IMR-90 (cell line): Measurements from ENCODE around the gene TAPBP. TPM values are rescaled to one million over a fixed set of nuclear protein-coding genes. Genes with fewer than 3 reads are reported as not detected.
"Not testable (repeated sequence)": the region's sequence is repeated elsewhere in the genome, so short reads cannot be mapped to it uniquely, and the experiment has no call there.

Source experiments
- ATAC-seq: fragments of 200-7000 bp; cut with Tn5 transposase; 2 replicates; pipeline ENCODE4 v1.9.1; 2020; ENCODE audit warnings: low read depth, mild to moderate bottlenecking, moderate library complexity
- BruUV-seq: library from RNA; stranded (reverse); fragments of 400-500 nt; replicated peaks from 2 replicates; lab custom pipeline; 2021; lab: Mats Ljungman, UMichigan
- CTCF ChIA-PET: fragments of 300-600 bp; formaldehyde crosslinking; extraction: SDS; loops from one replicate; lab custom pipeline; 2021; ENCODE audit warnings: antibody characterized with exemption; lab: Yijun Ruan, JAX
- POLR2A ChIA-PET: fragments of 300-600 bp; sonication (Branson Sonifier 250); formaldehyde crosslinking; loops from one replicate; lab custom pipeline; 2022; ENCODE audit warnings: antibody characterized with exemption; ENCODE audit not compliant: unreplicated experiment; lab: Charles Lee
- DNase-seq: peaks from one replicate; pipeline ENCODE4 v3.0.0; 2013
- H2AFZ ChIP-seq: replicated peaks from 2 replicates; pipeline ENCODE3; 2013; ENCODE audit warnings: low read length, mild to moderate bottlenecking; ENCODE audit not compliant: poor library complexity
- H2AK5ac ChIP-seq: 2 replicates; pipeline ENCODE4 v1.6.1; 2013; ENCODE audit warnings: low read depth, low read length, inconsistent platforms
- H2AK9ac ChIP-seq: replicated peaks from 2 replicates; pipeline ENCODE3; 2013; ENCODE audit warnings: mild to moderate bottlenecking, low read depth, low read length, moderate library complexity; ENCODE audit not compliant: poor library complexity
- H2BK120ac ChIP-seq: 2 replicates; pipeline ENCODE4 v1.6.1; 2013; ENCODE audit warnings: low read depth, low read length, inconsistent platforms
- H2BK15ac ChIP-seq: 3 replicates; pipeline ENCODE4 v1.6.1; 2013; ENCODE audit warnings: low read depth, low read length, inconsistent platforms
- H2BK20ac ChIP-seq: 2 replicates; pipeline ENCODE4 v1.6.1; 2013; ENCODE audit warnings: low read depth, mild to moderate bottlenecking, inconsistent platforms, low read length, moderate library complexity
- H2BK5ac ChIP-seq: 2 replicates; pipeline ENCODE4 v1.6.1; 2013; ENCODE audit warnings: mild to moderate bottlenecking, low read depth, low read length, inconsistent platforms; ENCODE audit not compliant: poor library complexity, severe bottlenecking
- H3K14ac ChIP-seq: replicated peaks from 2 replicates; pipeline ENCODE4 v1.6.1; 2013; ENCODE audit warnings: low read depth, low read length, inconsistent platforms
- H3K18ac ChIP-seq: 2 replicates; pipeline ENCODE4 v1.6.1; 2013; ENCODE audit warnings: low read depth, low read length, control low read depth
- H3K23ac ChIP-seq: 2 replicates; pipeline ENCODE4 v1.6.1; 2013; ENCODE audit warnings: low read depth, low read length, inconsistent platforms
- H3K27ac ChIP-seq: 2 replicates; pipeline ENCODE4 v1.5.1; 2013; ENCODE audit warnings: mild to moderate bottlenecking, control low read depth, low read length; ENCODE audit not compliant: insufficient read depth
- H3K27me3 ChIP-seq: 2 replicates; pipeline ENCODE4 v1.6.1; 2013; ENCODE audit warnings: low read length; ENCODE audit not compliant: control insufficient read depth, insufficient read depth
- H3K36me3 ChIP-seq: 2 replicates; pipeline ENCODE4 v1.6.1; 2013; ENCODE audit warnings: low read length, mixed read lengths; ENCODE audit not compliant: control insufficient read depth, insufficient read depth
- H3K4ac ChIP-seq: 2 replicates; pipeline ENCODE4 v1.6.1; 2013; ENCODE audit warnings: low read depth, low read length, inconsistent platforms
- H3K4me1 ChIP-seq: 2 replicates; pipeline ENCODE4 v1.6.1; 2013; ENCODE audit warnings: low read length, mixed read lengths; ENCODE audit not compliant: control insufficient read depth, insufficient read depth
- H3K4me2 ChIP-seq: 2 replicates; pipeline ENCODE4 v1.6.1; 2013; ENCODE audit warnings: low read depth, mild to moderate bottlenecking, control low read depth, low read length, moderate library complexity
- H3K4me3 ChIP-seq: 2 replicates; pipeline ENCODE4 v1.5.1; 2013; ENCODE audit warnings: low read depth, mild to moderate bottlenecking, control low read depth, low read length, moderate library complexity; ENCODE audit not compliant: insufficient read depth
- H3K56ac ChIP-seq: 2 replicates; pipeline ENCODE4 v1.6.1; 2013; ENCODE audit warnings: low read length, inconsistent platforms; ENCODE audit not compliant: insufficient read depth; ENCODE audit errors: extremely low read depth
- H3K79me1 ChIP-seq, 2 experiments: 2 replicates each; pipeline ENCODE4 v1.6.1; 2013; ENCODE audit warnings: low read length in 2 of 2, inconsistent platforms in 1 of 2, low read depth in 1 of 2
- H3K9ac ChIP-seq: 2 replicates; pipeline ENCODE4 v1.6.1; 2013; ENCODE audit warnings: low read depth, low read length, control low read depth
- H3K9me1 ChIP-seq: 2 replicates; pipeline ENCODE4 v1.6.1; 2013; ENCODE audit warnings: low read length, inconsistent platforms; ENCODE audit not compliant: insufficient read depth
- H3K9me3 ChIP-seq: 2 replicates; pipeline ENCODE4 v1.6.1; 2013; ENCODE audit warnings: low read length; ENCODE audit not compliant: control insufficient read depth, insufficient read depth
- H4K20me1 ChIP-seq: 2 replicates; pipeline ENCODE4 v1.6.1; 2013; ENCODE audit warnings: low read length, inconsistent platforms; ENCODE audit not compliant: insufficient read depth
- H4K5ac ChIP-seq: 2 replicates; pipeline ENCODE4 v1.6.1; 2013; ENCODE audit warnings: mild to moderate bottlenecking, low read depth, low read length, control low read depth
- H4K8ac ChIP-seq, 2 experiments: 2 replicates each; pipeline ENCODE4 v1.6.1; 2013; ENCODE audit warnings: low read depth in 2 of 2, low read length in 2 of 2, control low read depth in 1 of 2, inconsistent platforms in 1 of 2
- H4K91ac ChIP-seq: 2 replicates; pipeline ENCODE4 v1.6.1; 2013; ENCODE audit warnings: low read depth, low read length, inconsistent platforms; ENCODE audit not compliant: insufficient read depth
- WGBS, 2 experiments: methylation state at CpG; one replicate each; pipeline versions ENCODE4 v1.1.5 to v1.1.7; 2013; ENCODE audit warnings: missing lambda C conversion rate in 2 of 2; ENCODE audit not compliant: insufficient read length in 1 of 2; ENCODE audit errors: extremely low coverage in 2 of 2; 5-methylcytosine and 5-hydroxymethylcytosine counted together
- dilution Hi-C: fragments of 300-500 bp; cut with HindIII; formaldehyde crosslinking; loops from one replicate; pipeline ENCODE4 v1.14.3; 2018; ENCODE audit warnings: low sequenced_read_pairs; ENCODE audit not compliant: unreplicated experiment
- in situ Hi-C: fragments of 300-500 bp; cut with MboI; formaldehyde crosslinking; loops from 3 replicates; pipeline ENCODE4 v1.14.3; 2019; ENCODE audit warnings: low sequenced_read_pairs, inconsistent platforms, mixed read lengths
- intact Hi-C: fragments of 100-400 bp; cut with micrococcal nuclease; formaldehyde crosslinking; loops from 2 replicates; pipeline ENCODE4 v1.10.0; 2022
- polyA plus RNA-seq, 3 experiments: library from polyadenylated mRNA; depleted of rRNA; stranded (reverse); fragments of >200 nt; gene quantifications; 2 replicates each; pipeline ENCODE4 v1.2.3, GENCODE V29; 2012; ENCODE audit warnings: low replicate concordance in 1 of 3
- total RNA-seq: library from RNA; depleted of rRNA; stranded (reverse); fragments of >200 nt; gene quantifications from 2 replicates; pipeline ENCODE4 v1.2.3, GENCODE V29; 2012

TAPBP gene
- total and polyA plus RNA-seq, 2 of the 4 experiments (the other 2 are of a cell fraction): 13.1 to 63.3 TPM

- H3K4ac ChIP-seq, in situ Hi-C loops, DNase-seq, H2BK120ac ChIP-seq, H3K56ac ChIP-seq, dilution Hi-C loops, H2AFZ ChIP-seq, H4K8ac ChIP-seq, H3K14ac ChIP-seq, H3K4me2 ChIP-seq, H4K5ac ChIP-seq, H4K20me1 ChIP-seq, BruUV-seq, H3K9me1 ChIP-seq, H2AK5ac ChIP-seq, intact Hi-C loops, H3K18ac ChIP-seq, H3K9ac ChIP-seq, CTCF ChIA-PET, H3K27me3 ChIP-seq, H3K4me3 ChIP-seq, ATAC-seq, POLR2A ChIA-PET, H2BK20ac ChIP-seq, H3K9me3 ChIP-seq, H2BK15ac ChIP-seq, H2BK5ac ChIP-seq, H2AK9ac ChIP-seq, H4K91ac ChIP-seq, H3K27ac ChIP-seq, H3K4me1 ChIP-seq, H3K23ac ChIP-seq: not testable (repeated sequence)
- peaks cover 48% of the 10 kb centered on the region for H3K36me3 ChIP-seq
- peaks cover 30 to 50% of the 10 kb centered on the region in 2 experiments; a peak in 3 of 4 replicates for H3K79me1 ChIP-seq
- WGBS, 2 experiments: no CpG with 5 or more reads among the region's 4 CpGs
These were observed 28.7 kb downstream of the TAPBP start for GRCh38 chr6:33285214-33285613.
